ENCODE measurements around the gene ZNHIT1.

- TF ChIP-seq PATZ1 (CRISPR knock-in tag; IDR thresholded peaks at IDR 0.05; ENCODE audit: borderline replicate concordance) (no peak), ZC3H10 (CRISPR knock-in tag; IDR thresholded peaks at IDR 0.05) (no peak), RARB (CRISPR knock-in tag; IDR thresholded peaks at IDR 0.05) (no peak), TSHZ2 (CRISPR knock-in tag; IDR thresholded peaks at IDR 0.05) (no peak), ZFP3 (CRISPR knock-in tag; IDR thresholded peaks at IDR 0.05) (no peak), SNAI2 (CRISPR knock-in tag; IDR thresholded peaks at IDR 0.05) (no peak), ZFP30 (CRISPR knock-in tag; IDR thresholded peaks at IDR 0.05) (no peak), CREB5 (CRISPR knock-in tag; IDR thresholded peaks at IDR 0.05; ENCODE audit: low read depth) (no peak), TOX (CRISPR knock-in tag; IDR thresholded peaks at IDR 0.05; ENCODE audit: borderline replicate concordance) (no peak)
These were observed 37.8 kb downstream of the ZNHIT1 start for GRCh38 chr7:101255796-101256195.
